Right lobe of liver (tissue), 6 donors: ENCODE results near the gene FBXW5. TPM values are rescaled to one million over a fixed set of nuclear protein-coding genes. Genes with fewer than 3 reads are reported as not detected.

Experiments used
- ATAC-seq, 4 donors: fragments of 200-7000 bp; cut with Tn5 transposase; one replicate each; pipeline ENCODE4 v1.9.1; 2020; ENCODE audit warnings: mild to moderate bottlenecking in 4 of 4, moderate library complexity in 4 of 4
- DNase-seq, 3 donors: peaks; one replicate each; pipeline ENCODE4 v3.0.0-alpha.2; 2020
- H3K27ac ChIP-seq, 3 donors: fragments of 200-600 bp; one replicate each; pipeline ENCODE4 v1.8.0; 2022
- H3K27me3 ChIP-seq, 2 donors: fragments of 200-600 bp; one replicate each; pipeline ENCODE4 v1.8.0; 2022
- H3K36me3 ChIP-seq, 4 donors: fragments of 200-600 bp; sonication (generic) in 1 of 4; one replicate each; pipeline versions ENCODE4 v1.5.1 to v1.8.0; 2017 to 2022; ENCODE audit warnings: control low read depth in 1 of 4
- H3K4me1 ChIP-seq, 4 donors: fragments of 200-600 bp; sonication (generic) in 1 of 4; one replicate each; pipeline versions ENCODE4 v1.5.1 to v1.8.0; 2017 to 2022; ENCODE audit warnings: control low read depth in 1 of 4
- H3K4me3 ChIP-seq, 3 donors: fragments of 200-600 bp; one replicate each; pipeline ENCODE4 v1.8.0; 2022
- H3K9me3 ChIP-seq, 4 donors: fragments of 200-600 bp; sonication (generic) in 1 of 4; one replicate each; pipeline versions ENCODE4 v1.5.1 to v1.8.0; 2017 to 2022; ENCODE audit warnings: control low read depth in 1 of 4
- POLR2A ChIP-seq: fragments of 450-650 bp; IDR thresholded peaks from one replicate; pipeline ENCODE4 v1.6.1; 2017; ENCODE audit warnings: antibody characterized with exemption, mild to moderate bottlenecking
- WGBS: methylation state at CpG from one replicate; pipeline ENCODE4 v1.1.6; 2018; ENCODE audit warnings: low coverage, low lambda C conversion rate; ENCODE audit not compliant: insufficient coverage; ENCODE audit errors: missing lambda C conversion rate; 5-methylcytosine and 5-hydroxymethylcytosine counted together
- intact Hi-C, 2 donors: fragments of 100-400 bp; cut with DNase I; formaldehyde crosslinking; loops; one replicate each; pipeline versions ENCODE4 v1.11.2 to v1.14.1; 2022
- total RNA-seq, 6 experiments: library from RNA; depleted of rRNA in 2 of 6; stranded (reverse); fragments of >200 nt in 2 of 6; fragmentation: NEBNext Ultra II Directional in 3 of 6; extraction: Animal tissue kit (Norgen Biotek cat#: 25700) in 3 of 6; gene quantifications; one replicate each; pipeline versions ENCODE4 v1.1.0 to v1.2.4, GENCODE V29; 2016 to 2023
- TF ChIP-seq, protein P1 (sequence below), 4 donors: fragments of 200-600 bp in 3 of 4; fragments of 450-650 bp in 1 of 4; IDR thresholded peaks; one replicate each; pipeline versions ENCODE4 v1.5.1 to v1.8.0; 2016 to 2022; ENCODE audit warnings: antibody characterized with exemption in 4 of 4, mild to moderate bottlenecking in 2 of 4
- donor health status: DM: no; HTN: yes; CAD: no.
- donor health status: DM: no; HTN: no; CAD: no.
- donor health status: DM: no; HTN: no; CAD: no.
- donor health status: DM: no; HTN: yes; CAD: no.
- donor health status: DM: no; HTN: yes; CAD: no.

Gene FBXW5
- total RNA-seq, 6 experiments from 2014 or later, result 84.0 to 290 (median 97.4) TPM

DNA sequence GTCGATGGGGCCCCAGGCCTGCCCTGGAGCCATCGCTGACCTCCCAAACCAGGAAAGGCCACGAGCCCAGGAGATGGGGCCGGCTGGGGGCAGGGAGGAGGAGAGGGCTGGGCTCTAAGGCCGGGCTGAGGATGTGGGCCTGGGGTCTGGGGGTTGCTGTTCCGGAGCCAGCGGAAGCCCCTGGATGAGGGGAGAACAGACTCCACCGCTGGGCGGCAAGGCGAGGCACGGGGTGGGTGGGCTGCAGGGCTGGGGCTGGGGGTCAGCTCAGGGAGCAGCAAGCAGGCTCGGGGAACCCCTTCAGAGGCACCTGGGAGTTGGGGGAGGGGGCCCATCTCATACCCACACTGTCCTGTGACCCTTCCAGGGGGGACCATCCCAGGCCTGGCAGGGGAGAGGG lies 19.2 kb upstream of the FBXW5 start:
- Histone ChIP-seq H3K4me1 (no peaks in the 10 kb centered on the region), H3K9me3 (no peaks in the 10 kb centered on the region), H3K27me3 (no peaks in the 10 kb centered on the region), H3K36me3 (no peaks in the 10 kb centered on the region), H3K27ac (no peak overlapping the region), H3K4me3 (no peak overlapping the region)
- TF ChIP-seq POLR2A, result no peak
- TF ChIP-seq, protein P1, sequence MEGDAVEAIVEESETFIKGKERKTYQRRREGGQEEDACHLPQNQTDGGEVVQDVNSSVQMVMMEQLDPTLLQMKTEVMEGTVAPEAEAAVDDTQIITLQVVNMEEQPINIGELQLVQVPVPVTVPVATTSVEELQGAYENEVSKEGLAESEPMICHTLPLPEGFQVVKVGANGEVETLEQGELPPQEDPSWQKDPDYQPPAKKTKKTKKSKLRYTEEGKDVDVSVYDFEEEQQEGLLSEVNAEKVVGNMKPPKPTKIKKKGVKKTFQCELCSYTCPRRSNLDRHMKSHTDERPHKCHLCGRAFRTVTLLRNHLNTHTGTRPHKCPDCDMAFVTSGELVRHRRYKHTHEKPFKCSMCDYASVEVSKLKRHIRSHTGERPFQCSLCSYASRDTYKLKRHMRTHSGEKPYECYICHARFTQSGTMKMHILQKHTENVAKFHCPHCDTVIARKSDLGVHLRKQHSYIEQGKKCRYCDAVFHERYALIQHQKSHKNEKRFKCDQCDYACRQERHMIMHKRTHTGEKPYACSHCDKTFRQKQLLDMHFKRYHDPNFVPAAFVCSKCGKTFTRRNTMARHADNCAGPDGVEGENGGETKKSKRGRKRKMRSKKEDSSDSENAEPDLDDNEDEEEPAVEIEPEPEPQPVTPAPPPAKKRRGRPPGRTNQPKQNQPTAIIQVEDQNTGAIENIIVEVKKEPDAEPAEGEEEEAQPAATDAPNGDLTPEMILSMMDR (IDR thresholded peaks at IDR 0.05), result no peak
- DNase-seq (no peak), ATAC-seq (no peak)
- intact Hi-C loops, result no loop called here
- WGBS, result no CpG with 5 or more reads among the region's 12 CpGs

DNA sequence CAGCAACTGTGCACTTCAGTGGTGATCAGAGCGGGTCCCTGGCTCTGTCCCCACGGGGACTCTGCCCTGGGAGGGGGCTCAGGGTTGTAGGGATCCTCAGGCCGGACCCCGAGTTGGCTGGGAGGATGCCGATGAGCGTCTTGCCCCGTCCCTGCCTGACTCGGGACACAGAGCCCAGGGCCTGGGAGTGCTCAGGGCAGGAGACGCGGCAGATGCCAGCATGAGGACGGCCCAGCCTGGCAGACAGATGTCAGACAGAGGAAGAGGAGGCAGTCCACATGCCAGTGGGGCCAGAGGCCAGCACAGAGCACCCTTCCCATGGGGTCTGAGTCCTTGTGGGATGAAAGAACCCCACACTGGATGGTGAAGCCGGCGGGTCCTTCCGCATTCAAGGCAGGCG lies 18.8 kb upstream of the FBXW5 start:
- no peak overlapping the region for H3K27ac ChIP-seq
- WGBS, result 62% methylated on average over 3 of the region's 15 CpGs
- H3K36me3 ChIP-seq, result no peaks in the 10 kb centered on the region
- no peaks in the 10 kb centered on the region for H3K27me3 ChIP-seq
- no peak overlapping the region for H3K4me3 ChIP-seq
- no peak for TF ChIP-seq POLR2A
- TF ChIP-seq, protein P1 (IDR thresholded peaks at IDR 0.05), result no peak
- DNase-seq (no peak), ATAC-seq (no peak)
- H3K4me1 ChIP-seq, result no peaks in the 10 kb centered on the region
- H3K9me3 ChIP-seq, result no peaks in the 10 kb centered on the region
- intact Hi-C loops, result no loop called here

DNA sequence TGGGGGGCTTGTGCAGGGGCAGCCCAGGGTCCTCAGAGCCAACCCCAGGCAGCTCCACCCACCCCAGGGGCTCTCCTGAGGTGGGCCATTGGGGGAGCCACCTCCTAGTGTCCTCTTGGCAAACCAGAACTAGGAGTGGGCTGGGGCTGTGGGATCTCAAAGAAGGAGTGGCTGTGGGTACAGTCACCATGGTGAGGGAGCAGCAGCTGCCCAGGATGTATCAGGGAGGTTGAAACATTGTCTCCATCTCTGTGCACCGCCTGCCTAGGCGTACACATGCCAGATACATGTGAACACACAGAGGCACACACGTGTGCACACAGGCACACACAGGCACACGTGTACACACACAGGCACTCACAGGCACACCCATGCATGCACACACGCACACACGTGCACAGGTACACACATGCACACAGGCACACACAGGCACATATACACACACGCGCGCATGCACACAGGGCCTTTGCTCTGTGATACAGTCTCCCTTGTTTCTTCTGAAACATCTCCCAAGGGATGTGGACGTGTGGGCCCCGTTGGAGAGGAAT lies 18.2 kb upstream of the FBXW5 start:
- no peaks in the 10 kb centered on the region for H3K4me1 ChIP-seq
- TF ChIP-seq, protein P1 (IDR thresholded peaks at IDR 0.05), result no peak
- TF ChIP-seq POLR2A, result no peak
- no peak for ATAC-seq
- no peak for DNase-seq
- no peak overlapping the region for H3K4me3 ChIP-seq
- H3K9me3 ChIP-seq, result no peaks in the 10 kb centered on the region
- WGBS, result 100% methylated on average over 1 of the region's 11 CpGs
- intact Hi-C loops, result no loop called here
- no peaks in the 10 kb centered on the region for H3K27me3 ChIP-seq
- no peak overlapping the region for H3K27ac ChIP-seq
- H3K36me3 ChIP-seq, result no peaks in the 10 kb centered on the region

DNA sequence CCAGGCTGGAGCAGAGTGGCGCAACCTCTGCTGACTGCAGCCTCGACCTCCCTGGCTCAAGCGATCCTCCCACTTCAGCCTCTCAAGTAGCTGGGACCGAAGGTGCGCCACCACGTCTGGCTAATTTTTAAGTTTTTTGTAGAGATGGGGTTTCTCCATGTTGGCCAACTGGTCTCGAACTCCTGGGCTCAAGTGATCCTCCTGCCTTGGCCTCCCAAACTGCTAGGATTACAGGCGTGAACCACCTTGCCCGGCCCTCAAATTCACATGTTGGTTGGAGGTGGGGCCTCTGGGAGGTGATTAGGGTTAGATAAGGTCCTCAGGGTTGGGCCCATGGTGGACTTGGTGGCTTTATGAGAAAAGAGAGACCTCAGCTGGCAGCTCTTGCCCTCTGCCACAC lies 17.6 kb upstream of the FBXW5 start:
- no peak overlapping the region for H3K4me3 ChIP-seq
- TF ChIP-seq, protein P1 (IDR thresholded peaks at IDR 0.05), result no peak
- TF ChIP-seq POLR2A, result no peak
- no peak for DNase-seq
- H3K27me3 ChIP-seq, result no peaks in the 10 kb centered on the region
- H3K36me3 ChIP-seq, result no peaks in the 10 kb centered on the region
- H3K4me1 ChIP-seq, result no peaks in the 10 kb centered on the region
- WGBS, result 90% methylated on average over 7 of the region's 9 CpGs
- no peak overlapping the region for H3K27ac ChIP-seq
- H3K9me3 ChIP-seq, result no peaks in the 10 kb centered on the region
- intact Hi-C loops, result no loop called here
- no peak for ATAC-seq
